Gastroesophageal sphincter (tissue), 3 donors: ENCODE data around the gene AQR.

Experiments
- CTCF ChIP-seq, 4 experiments: fragments of 200-600 bp in 2 of 4; fragments of 450-650 bp in 2 of 4; sonication (generic) in 1 of 4; IDR thresholded peaks; one replicate each; pipeline ENCODE4 v1.5.1; 2017 to 2019; ENCODE audit warnings: antibody characterized with exemption in 4 of 4, mild to moderate bottlenecking in 2 of 4, moderate library complexity in 2 of 4
- POLR2A ChIP-seq, 2 donors: fragments of 450-650 bp; IDR thresholded peaks; one replicate each; pipeline ENCODE4 v1.6.1; 2017; ENCODE audit warnings: antibody characterized with exemption in 2 of 2, mild to moderate bottlenecking in 2 of 2, moderate library complexity in 1 of 2
- POLR2AphosphoS5 ChIP-seq: sonication (generic); formaldehyde crosslinking; IDR thresholded peaks from one replicate; pipeline ENCODE4 v1.6.1; 2017; ENCODE audit warnings: antibody characterized with exemption

GRCh38 chr15:34973512-34973911 lies 4.0 kb upstream of the AQR start:
- TF ChIP-seq CTCF (IDR thresholded peaks at IDR 0.05) (no peak), POLR2AphosphoS5 (no peak), POLR2A (IDR thresholded peaks at IDR 0.05) (no peak)
